Ovary (tissue), 3 donors: ENCODE measurements around the gene CHST14.

ENCODE experiments used
- CTCF ChIP-seq, 3 donors: fragments of 450-650 bp in 2 of 3; fragments of 200-600 bp in 1 of 3; IDR thresholded peaks; one replicate each; pipeline versions ENCODE4 v1.5.1 to v1.8.0; 2016 to 2022; ENCODE audit warnings: antibody characterized with exemption in 3 of 3, mild to moderate bottlenecking in 1 of 3
- POLR2A ChIP-seq: fragments of 450-650 bp; IDR thresholded peaks from one replicate; pipeline ENCODE4 v1.6.1; 2017; ENCODE audit warnings: antibody characterized with exemption, mild to moderate bottlenecking, moderate library complexity
- donor health status: DM: no; HTN: no; CAD: no.

- no peak for TF ChIP-seq CTCF (IDR thresholded peaks at IDR 0.05)
- TF ChIP-seq POLR2A, result no peak
Observed at GRCh38 chr15:40449275-40449674, 21.5 kb upstream of the CHST14 start.
